ENCODE data around the gene MIER1. TPM values are rescaled to one million over a fixed set of nuclear protein-coding genes. Genes with fewer than 3 reads are reported as not detected.

MIER1 gene
- total and polyA plus RNA-seq, 9 of the 15 experiments (the other 6 are each of a cell fraction or from before 2014, with no cell fraction given) = 13.9 to 34.8 (median 21.5) TPM

DNA sequence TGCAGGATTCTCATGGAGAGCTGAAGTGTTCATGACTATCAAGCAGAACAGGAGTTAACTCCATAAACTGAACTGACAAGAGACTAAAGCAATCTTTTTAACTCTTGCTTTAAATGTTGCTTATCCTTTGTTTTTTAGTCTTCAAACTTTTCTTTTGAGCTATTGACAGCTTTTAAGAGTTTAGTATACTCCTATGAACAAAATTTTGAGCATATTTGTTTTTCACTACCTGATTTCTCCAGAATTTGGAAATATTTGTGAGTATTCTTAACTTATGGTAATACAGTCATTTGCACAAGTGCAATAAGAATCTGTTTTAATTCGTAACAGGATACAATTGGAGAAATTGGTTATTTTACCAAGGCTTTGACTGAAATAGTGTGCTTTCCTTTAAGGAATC is 7.3 kb upstream of the MIER1 start:
- ChIA-PET POLR2A (no interaction called here), CTCF (ENCODE audit: low intra/inter-chr PET ratio) (no interaction called here)
- H3K9me3 ChIP-seq (replicated peaks; ENCODE audit: control insufficient read depth, insufficient read depth, low read depth, low read length) = peaks cover 4% of the 10 kb centered on the region
- 88% methylated on average over 1 of the region's 1 CpG for WGBS (ENCODE audit: insufficient coverage, low coverage, missing lambda C conversion rate)
- peaks cover 0 to 6% of the 10 kb centered on the region in 2 experiments; a peak in 2 of 5 replicates for H3K4me1 ChIP-seq (replicated peaks in 1 of 2; ENCODE audit: control insufficient read depth in 2 of 2, insufficient read depth in 2 of 2, low read length in 2 of 2)
- intact Hi-C loops (cut with micrococcal nuclease) (no loop called here), in situ Hi-C loops (cut with MboI) (no loop called here)
- H3K4me2 ChIP-seq (ENCODE audit: insufficient read depth, low read length) = no peak overlapping the region
- H3K27me3 ChIP-seq (ENCODE audit: control insufficient read depth in 2 of 2, insufficient read depth in 2 of 2, low read length in 2 of 2) = no peaks in the 10 kb centered on the region
- no peak overlapping the region for H3K9ac ChIP-seq (ENCODE audit: insufficient read depth in 1 of 2, low read depth in 2 of 2, low read length in 2 of 2)
- peaks cover 5% of the 10 kb centered on the region; the same call in 1 of the 3 replicates for H3K79me2 ChIP-seq (ENCODE audit: control insufficient read depth, insufficient read depth, low read length)
- peak in 1 of 2 experiments; percentile 61; a peak in 2 of 3 replicates for TF ChIP-seq CBX3 (IDR thresholded peaks at IDR 0.05; ENCODE audit: borderline replicate concordance in 1 of 2, low read length in 2 of 2)
- TF ChIP-seq TRIM28 (IDR thresholded peaks at IDR 0.05) = 0 out of 2 replicates have a peak, but pooled peaks have one; percentile 18
- no peak for TF ChIP-seq SIN3A (IDR thresholded peaks at IDR 0.05; ENCODE audit: borderline replicate concordance in 2 of 2, control insufficient read depth in 1 of 2, low read depth in 2 of 2, low read length in 2 of 2)
- peaks cover 3% of the 10 kb centered on the region; the same call in 1 of the 3 replicates for H3K36me3 ChIP-seq (ENCODE audit: control insufficient read depth, insufficient read depth, low read length)
- no peak for ATAC-seq
- H3K27ac ChIP-seq (ENCODE audit: extremely low read depth, low read depth, low read length) = no peak overlapping the region
- no peaks in the 10 kb centered on the region for H3K9me1 ChIP-seq (ENCODE audit: control insufficient read depth, insufficient read depth, low read length)
- FAIRE-seq = no peak
- no peak overlapping the region for H2AFZ ChIP-seq (ENCODE audit: low read depth, low read length)
- H4K20me1 ChIP-seq (replicated peaks; ENCODE audit: control insufficient read depth, insufficient read depth, low read length) = no peaks in the 10 kb centered on the region
- H3K4me3 ChIP-seq = no peak overlapping the region
- no TSS peak for BruUV-seq (replicated peaks)
- DNase-seq (ENCODE audit: extremely low read depth in 1 of 4, low spot score in 3 of 4) = no peak

DNA sequence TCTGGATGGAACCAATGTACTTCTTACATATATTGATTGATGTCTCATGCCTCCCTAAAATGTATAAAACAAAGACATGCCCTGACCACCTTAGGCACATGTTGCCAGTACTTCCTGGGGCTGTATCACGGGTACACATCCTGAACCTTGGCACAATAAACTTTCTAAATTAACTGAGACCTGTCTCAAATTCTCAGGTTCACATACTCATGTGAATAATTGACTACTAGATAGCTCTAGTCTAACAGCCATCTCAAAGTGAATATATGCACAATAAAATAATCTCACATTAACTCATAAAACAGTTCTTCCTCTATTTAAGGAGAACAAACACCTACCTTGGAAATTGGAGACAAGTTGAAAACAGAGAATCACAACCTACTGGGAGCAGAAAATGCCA is 5.7 kb upstream of the MIER1 start:
- Histone ChIP-seq H3K9ac (ENCODE audit: insufficient read depth in 1 of 2, low read depth in 2 of 2, low read length in 2 of 2) (no peak overlapping the region), H2AFZ (ENCODE audit: low read depth, low read length) (no peak overlapping the region), H3K36me3 (ENCODE audit: control insufficient read depth, insufficient read depth, low read length) (peaks cover 3% of the 10 kb centered on the region; the same call in 1 of the 3 replicates), H3K27ac (ENCODE audit: extremely low read depth, low read depth, low read length) (no peak overlapping the region), H3K4me3 (no peak overlapping the region), H3K4me2 (ENCODE audit: insufficient read depth, low read length) (no peak overlapping the region), H3K27me3 (ENCODE audit: control insufficient read depth in 2 of 2, insufficient read depth in 2 of 2, low read length in 2 of 2) (no peaks in the 10 kb centered on the region), H3K9me3 (replicated peaks; ENCODE audit: control insufficient read depth, insufficient read depth, low read depth, low read length) (peaks cover 4% of the 10 kb centered on the region), H3K9me1 (ENCODE audit: control insufficient read depth, insufficient read depth, low read length) (no peaks in the 10 kb centered on the region), H3K79me2 (ENCODE audit: control insufficient read depth, insufficient read depth, low read length) (peaks cover 21% of the 10 kb centered on the region), H3K4me1 (replicated peaks in 1 of 2; ENCODE audit: control insufficient read depth in 2 of 2, insufficient read depth in 2 of 2, low read length in 2 of 2) (peaks cover 0 to 15% of the 10 kb centered on the region in 2 experiments; a peak in 2 of 5 replicates), H4K20me1 (replicated peaks; ENCODE audit: control insufficient read depth, insufficient read depth, low read length) (no peaks in the 10 kb centered on the region)
- BruUV-seq (replicated peaks) = no TSS peak
- no peak for TF ChIP-seq HDGF (IDR thresholded peaks at IDR 0.05)
- TF ChIP-seq HMBOX1 (IDR thresholded peaks at IDR 0.05) = no peak
- TF ChIP-seq SMARCA4 (IDR thresholded peaks at IDR 0.05) = no peak
- TF ChIP-seq PRPF4 (IDR thresholded peaks at IDR 0.05; ENCODE audit: insufficient read depth, low read depth, low read length, poor library complexity, severe bottlenecking) = no peak
- DNase-seq (ENCODE audit: extremely low read depth in 1 of 4, low spot score in 3 of 4) = no peak
- CTCF ChIA-PET (ENCODE audit: low intra/inter-chr PET ratio) = no interaction called here
- intact Hi-C loops (cut with micrococcal nuclease) = no loop called here
- no peak for FAIRE-seq
- 90% methylated on average over 1 of the region's 1 CpG for WGBS (ENCODE audit: insufficient coverage, low coverage, missing lambda C conversion rate)
- ATAC-seq = no peak
- in situ Hi-C loops (cut with MboI) = no loop called here
- POLR2A ChIA-PET = no interaction called here

Data from K562 (cell line).